Colonic mucosa (tissue), 4 donors: Measurements from ENCODE around the gene OVCH2. TPM values are rescaled to one million over a fixed set of nuclear protein-coding genes. Genes with fewer than 3 reads are reported as not detected.

Source experiments
- DNase-seq: peaks from one replicate; pipeline ENCODE4 v3.0.0-alpha.2; 2020
- H3K27ac ChIP-seq: fragments of 200-600 bp; one replicate; pipeline ENCODE4 v1.8.0; 2021
- H3K27me3 ChIP-seq: fragments of 200-600 bp; one replicate; pipeline ENCODE4 v1.8.0; 2021
- H3K36me3 ChIP-seq: fragments of 200-600 bp; one replicate; pipeline ENCODE4 v1.8.0; 2021
- H3K4me1 ChIP-seq: fragments of 200-600 bp; one replicate; pipeline ENCODE4 v1.8.0; 2021; ENCODE audit warnings: mild to moderate bottlenecking
- H3K4me3 ChIP-seq: fragments of 200-600 bp; one replicate; pipeline ENCODE4 v1.8.0; 2021
- H3K9ac ChIP-seq, 2 donors: one replicate each; pipeline ENCODE4 v1.7.0; 2013; ENCODE audit warnings: control low read depth in 2 of 2, low read depth in 2 of 2, low read length in 2 of 2
- H3K9me3 ChIP-seq: fragments of 200-600 bp; one replicate; pipeline ENCODE4 v1.8.0; 2021
- intact Hi-C: fragments of 100-400 bp; cut with DNase I; formaldehyde crosslinking; loops from one replicate; pipeline ENCODE4 v1.14.1; 2022
- total RNA-seq, 2 donors: library from RNA; stranded (reverse); fragmentation: NEBNext Ultra II Directional in 1 of 2; extraction: Animal tissue kit (Norgen Biotek cat#: 25700) in 1 of 2; gene quantifications; one replicate each; pipeline ENCODE4 v1.2.1, GENCODE V29; 2021
- TF ChIP-seq, protein P1 (sequence below): fragments of 200-600 bp; IDR thresholded peaks from one replicate; pipeline ENCODE4 v1.8.0; 2022; ENCODE audit warnings: antibody characterized with exemption, mild to moderate bottlenecking
- donor health status: healthy.
- donor health status: DM: no; HTN: no; CAD: no.
- donor health status: DM: no; HTN: no; CAD: no.

Gene OVCH2
- total RNA-seq, 2 donors from 2014 or later: not detected

- intact Hi-C loops: loop anchor here (2.0 kb wide), 1 partner anchor 86 kb away; no protein-coding TSS in a partner anchor
- DNase-seq: peak; percentile 14
- Histone ChIP-seq H3K4me1 (no peaks in the 10 kb centered on the region), H3K27me3 (no peaks in the 10 kb centered on the region), H3K4me3 (no peak overlapping the region), H3K36me3 (peaks cover 9% of the 10 kb centered on the region), H3K27ac (no peak overlapping the region), H3K9ac (no peak overlapping the region), H3K9me3 (no peaks in the 10 kb centered on the region)
- TF ChIP-seq, protein P1, sequence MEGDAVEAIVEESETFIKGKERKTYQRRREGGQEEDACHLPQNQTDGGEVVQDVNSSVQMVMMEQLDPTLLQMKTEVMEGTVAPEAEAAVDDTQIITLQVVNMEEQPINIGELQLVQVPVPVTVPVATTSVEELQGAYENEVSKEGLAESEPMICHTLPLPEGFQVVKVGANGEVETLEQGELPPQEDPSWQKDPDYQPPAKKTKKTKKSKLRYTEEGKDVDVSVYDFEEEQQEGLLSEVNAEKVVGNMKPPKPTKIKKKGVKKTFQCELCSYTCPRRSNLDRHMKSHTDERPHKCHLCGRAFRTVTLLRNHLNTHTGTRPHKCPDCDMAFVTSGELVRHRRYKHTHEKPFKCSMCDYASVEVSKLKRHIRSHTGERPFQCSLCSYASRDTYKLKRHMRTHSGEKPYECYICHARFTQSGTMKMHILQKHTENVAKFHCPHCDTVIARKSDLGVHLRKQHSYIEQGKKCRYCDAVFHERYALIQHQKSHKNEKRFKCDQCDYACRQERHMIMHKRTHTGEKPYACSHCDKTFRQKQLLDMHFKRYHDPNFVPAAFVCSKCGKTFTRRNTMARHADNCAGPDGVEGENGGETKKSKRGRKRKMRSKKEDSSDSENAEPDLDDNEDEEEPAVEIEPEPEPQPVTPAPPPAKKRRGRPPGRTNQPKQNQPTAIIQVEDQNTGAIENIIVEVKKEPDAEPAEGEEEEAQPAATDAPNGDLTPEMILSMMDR: no peak
Measured at GRCh38 chr11:7656704-7657103, 49.6 kb downstream of the OVCH2 start.

- Histone ChIP-seq H3K4me3 (no peak overlapping the region), H3K27ac (no peak overlapping the region), H3K4me1 (no peaks in the 10 kb centered on the region), H3K27me3 (no peaks in the 10 kb centered on the region), H3K9me3 (no peaks in the 10 kb centered on the region), H3K36me3 (peaks cover 14% of the 10 kb centered on the region), H3K9ac (no peak overlapping the region)
- TF ChIP-seq, protein P1: no peak
- peak; percentile 10 for DNase-seq
- intact Hi-C loops: loop anchor here (2.0 kb wide), 1 partner anchor 85 kb away; no protein-coding TSS in a partner anchor
Measured at GRCh38 chr11:7655253-7656217, 50.7 kb downstream of the OVCH2 start.

- no peak for DNase-seq
- H3K4me3 ChIP-seq: no peak overlapping the region
- intact Hi-C loops: no loop called here
- H3K36me3 ChIP-seq: peaks cover 15% of the 10 kb centered on the region
- H3K27me3 ChIP-seq: no peaks in the 10 kb centered on the region
- H3K4me1 ChIP-seq: no peaks in the 10 kb centered on the region
- no peaks in the 10 kb centered on the region for H3K9me3 ChIP-seq
- no peak overlapping the region for H3K27ac ChIP-seq
- no peak overlapping the region for H3K9ac ChIP-seq
- TF ChIP-seq, protein P1: no peak
Measured at GRCh38 chr11:7654195-7654705, 52.0 kb downstream of the OVCH2 start.

DNA sequence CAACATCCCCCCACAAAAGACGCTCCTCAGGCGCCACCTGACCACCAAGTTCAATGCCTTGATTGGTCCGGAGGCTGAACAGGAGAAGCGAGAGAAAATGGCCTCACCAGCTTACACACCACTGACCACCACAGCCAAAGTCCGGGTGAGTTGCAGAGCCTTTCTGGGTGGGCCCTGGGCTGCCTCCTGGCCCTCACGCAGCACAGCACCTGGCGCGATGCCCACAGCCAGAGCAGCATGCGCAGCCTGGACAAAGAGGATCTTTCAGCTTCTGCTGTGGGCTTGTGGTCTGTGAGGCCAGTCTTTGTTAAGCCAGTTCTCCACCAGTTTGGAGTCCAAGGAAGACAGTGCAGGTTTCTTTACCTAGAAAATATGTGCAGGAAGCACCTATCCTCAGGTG lies 54.6 kb downstream of the OVCH2 start:
- Histone ChIP-seq H3K36me3 (peaks cover 19% of the 10 kb centered on the region), H3K4me1 (no peaks in the 10 kb centered on the region), H3K27me3 (no peaks in the 10 kb centered on the region), H3K9me3 (no peaks in the 10 kb centered on the region), H3K4me3 (no peak overlapping the region), H3K27ac (no peak overlapping the region), H3K9ac (no peak overlapping the region)
- intact Hi-C loops: no loop called here
- TF ChIP-seq, protein P1: no peak
- DNase-seq: no peak

DNA sequence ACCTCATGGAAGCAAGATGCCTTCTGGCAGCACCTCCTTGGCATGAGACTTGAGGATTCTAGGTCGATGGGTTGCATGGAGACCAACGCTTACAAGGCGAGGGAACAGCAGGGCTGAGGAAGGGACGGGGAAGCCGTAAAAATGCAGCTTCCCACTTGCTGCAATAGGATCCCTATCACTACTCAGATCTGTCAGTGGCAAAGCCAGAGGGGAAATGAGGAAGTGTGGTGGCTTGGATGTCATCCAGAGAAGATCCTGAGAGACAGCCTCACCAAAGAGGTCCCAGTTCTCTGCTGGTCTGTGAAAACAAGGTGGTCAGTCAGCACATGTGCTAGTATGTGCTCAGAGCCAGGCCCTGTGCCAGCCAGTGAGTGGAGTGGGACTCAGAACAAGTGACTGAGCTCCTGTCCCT lies 55.1 kb downstream of the OVCH2 start:
- Histone ChIP-seq H3K4me3 (no peak overlapping the region), H3K9ac (no peak overlapping the region), H3K27me3 (no peaks in the 10 kb centered on the region), H3K4me1 (no peaks in the 10 kb centered on the region), H3K36me3 (peaks cover 19% of the 10 kb centered on the region), H3K27ac (no peak overlapping the region), H3K9me3 (no peaks in the 10 kb centered on the region)
- no peak for DNase-seq
- intact Hi-C loops: no loop called here
- TF ChIP-seq, protein P1: no peak
